ENCODE results near the gene PLEKHA7. TPM values are rescaled to one million over a fixed set of nuclear protein-coding genes. Genes with fewer than 3 reads are reported as not detected.

The PLEKHA7 gene
- total and polyA plus RNA-seq, 2 of the 8 experiments (the other 6 are each of a cell fraction or from before 2014, with no cell fraction given), result 11.4 to 25.6 TPM

DNA sequence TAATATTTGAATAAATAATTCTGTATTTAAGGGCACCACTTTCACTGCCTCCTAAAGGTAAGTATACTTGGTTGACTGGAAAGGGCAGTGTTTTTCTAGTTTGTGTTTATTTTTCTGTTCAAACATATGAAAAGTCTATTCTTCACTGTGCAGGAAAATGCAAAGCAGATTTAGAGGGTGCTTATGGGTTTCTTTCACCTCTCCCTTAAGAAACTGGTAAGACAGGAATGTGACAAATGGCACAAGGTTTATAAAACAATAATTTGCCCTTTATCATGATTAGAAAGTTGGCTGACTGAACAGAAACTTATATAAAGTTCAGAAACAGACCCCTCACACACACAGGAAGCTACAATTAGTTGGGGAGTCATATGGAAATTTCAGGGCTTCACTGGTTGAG lies 60.6 kb downstream of the PLEKHA7 start (continued):
- TF ChIP-seq RXRA (IDR thresholded peaks at IDR 0.05; ENCODE audit: insufficient read depth, low read depth, low read length) (no peak), SIN3A (conservative IDR thresholded peaks at IDR 0.05 in 1 of 2, IDR thresholded peaks at IDR 0.05 in 1 of 2; ENCODE audit: low read depth in 1 of 2, low read length in 2 of 2) (no peak), HDAC2 (IDR thresholded peaks at IDR 0.05; ENCODE audit: borderline replicate concordance in 1 of 2, low read depth in 2 of 2, low read length in 2 of 2) (no peak), SAP30 (IDR thresholded peaks at IDR 0.05; ENCODE audit: insufficient read depth, insufficient replicate concordance, low read length) (no peak), RAD21 (IDR thresholded peaks at IDR 0.05 in 1 of 2, conservative IDR thresholded peaks at IDR 0.05 in 1 of 2; ENCODE audit: low read depth in 2 of 2, low read length in 2 of 2) (no peak), GABPA (IDR thresholded peaks at IDR 0.05; ENCODE audit: borderline replicate concordance, insufficient read depth, low read length) (no peak)
